Activated T-helper 1 cell treated with Interleukin-2 at 50 U/mL for 16 hours (primary cell): Measurements from ENCODE around the gene NANP.

ENCODE experiments used
- DNase-seq: peaks from one replicate; pipeline ENCODE4 v3.0.0-alpha.2; 2020; ENCODE audit warnings: low read depth

NANP gene

DNA sequence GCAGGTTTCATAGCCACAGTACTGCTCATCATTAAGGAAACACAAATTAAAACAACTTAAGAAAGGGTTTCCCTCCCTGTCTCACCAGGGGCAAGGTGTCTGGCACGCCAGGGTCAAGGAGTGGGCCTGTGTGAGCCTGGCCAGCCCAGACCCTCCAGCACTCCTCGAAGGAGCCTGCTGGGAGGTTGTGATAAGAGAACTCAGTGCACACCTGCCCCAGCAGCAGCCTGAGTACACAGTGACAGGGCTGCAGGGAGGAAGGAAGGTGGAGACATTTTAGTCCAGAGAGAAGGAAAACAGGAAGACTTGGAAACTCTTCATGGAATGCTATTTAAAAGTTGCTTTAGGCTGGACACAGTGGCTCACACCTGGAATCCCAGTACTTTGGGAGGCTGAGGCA lies 52.6 kb downstream of the NANP start:
- no peak for DNase-seq

DNA sequence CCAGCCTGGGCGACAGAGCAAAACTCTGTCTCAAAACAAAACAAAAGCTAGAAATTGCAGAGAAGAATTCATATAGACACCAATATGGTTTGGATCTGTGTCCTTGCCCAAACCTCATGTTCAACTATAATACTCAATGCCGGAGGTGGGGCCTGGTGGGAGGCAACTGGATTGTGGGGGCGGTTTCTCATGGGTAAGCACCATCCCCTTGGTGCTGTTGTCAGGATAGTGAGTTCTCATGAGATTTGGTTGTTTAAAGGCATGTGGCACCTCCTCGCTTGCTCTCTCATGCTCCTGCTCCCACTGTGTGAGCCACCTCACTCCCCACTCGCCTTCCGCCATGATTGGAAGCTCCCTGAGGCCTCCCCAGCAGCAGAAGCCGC lies 53.7 kb downstream of the NANP start:
- DNase-seq, result no peak

DNA sequence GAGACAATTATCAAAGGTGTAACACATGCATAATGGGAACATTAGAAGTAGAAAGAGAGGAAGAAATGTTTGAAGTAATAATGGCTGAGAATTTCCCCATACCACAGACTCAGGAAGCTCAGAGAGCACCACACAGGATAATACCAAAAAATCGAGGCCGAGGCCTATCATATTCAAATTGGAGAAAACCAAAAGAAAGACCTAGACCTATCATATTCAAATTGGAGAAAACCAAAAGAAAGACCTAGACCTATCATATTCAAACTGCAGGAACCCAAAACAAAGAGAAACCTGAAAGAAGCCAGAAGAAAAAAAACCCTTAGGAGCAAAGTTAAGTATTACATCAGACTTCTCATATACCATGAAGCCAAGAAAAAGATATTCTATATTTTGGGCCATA lies 56.5 kb downstream of the NANP start:
- no peak for DNase-seq

- DNase-seq, result no peak
These were observed 57.0 kb downstream of the NANP start for GRCh38 chr20:25566821-25567220.

GRCh38 chr20:25565578-25566157 lies 58.1 kb downstream of the NANP start:
- no peak for DNase-seq

DNA sequence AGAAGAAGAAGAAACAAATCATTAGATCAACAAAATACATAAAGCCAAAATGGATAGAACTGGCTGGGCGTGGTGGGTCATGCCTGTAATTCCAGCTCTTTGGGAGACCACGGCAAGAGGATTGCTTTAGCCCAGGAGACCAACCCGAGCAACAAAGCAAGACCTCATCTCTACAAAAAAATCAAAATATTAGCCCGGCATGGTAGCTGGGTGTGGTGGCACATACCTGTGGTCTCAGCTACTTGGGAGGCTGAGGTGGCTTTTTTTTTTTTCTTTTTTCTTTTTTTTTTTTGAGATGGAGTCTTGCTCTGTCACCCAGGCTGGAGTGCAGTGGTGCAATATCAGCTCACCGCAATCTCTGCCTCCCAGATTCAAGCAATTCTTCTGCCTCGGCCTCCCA lies 59.9 kb downstream of the NANP start:
- no peak for DNase-seq

- no peak for DNase-seq
These were observed 60.5 kb downstream of the NANP start for GRCh38 chr20:25563362-25563761.
